Left lung (tissue), 10 donors: ENCODE results near the gene AKT2. TPM values are rescaled to one million over a fixed set of nuclear protein-coding genes. Genes with fewer than 3 reads are reported as not detected.

Experiments
- ATAC-seq: fragments of 200-7000 bp; cut with Tn5 transposase; one replicate; pipeline ENCODE4 v1.9.1; 2020; ENCODE audit warnings: moderate library complexity
- DNase-seq, 4 donors: peaks; one replicate each; pipeline ENCODE4 v3.0.0-alpha.2; 2013 to 2020
- H3K27ac ChIP-seq, 2 donors: fragments of 200-600 bp; sonication (generic) in 1 of 2; one replicate each; pipeline versions ENCODE4 v1.5.0 to v1.8.0; 2020 to 2021
- H3K27me3 ChIP-seq, 2 donors: fragments of 200-600 bp; sonication (generic) in 1 of 2; one replicate each; pipeline versions ENCODE4 v1.5.0 to v1.8.0; 2020 to 2021
- H3K36me3 ChIP-seq, 2 donors: fragments of 200-600 bp; sonication (generic) in 1 of 2; one replicate each; pipeline versions ENCODE4 v1.5.0 to v1.8.0; 2020 to 2021
- H3K4me1 ChIP-seq, 2 donors: fragments of 200-600 bp; one replicate each; pipeline ENCODE4 v1.8.0; 2021
- H3K4me3 ChIP-seq, 2 donors: fragments of 200-600 bp; sonication (generic) in 1 of 2; one replicate each; pipeline versions ENCODE4 v1.5.0 to v1.8.0; 2020 to 2021; ENCODE audit warnings: mild to moderate bottlenecking in 1 of 2
- H3K9me3 ChIP-seq, 2 donors: fragments of 200-600 bp; sonication (generic) in 1 of 2; one replicate each; pipeline versions ENCODE4 v1.5.0 to v1.8.0; 2020 to 2021
- intact Hi-C, 2 donors: fragments of 100-400 bp; cut with DNase I; formaldehyde crosslinking; loops; one replicate each; pipeline versions ENCODE4 v1.11.2 to v1.14.2; 2022
- polyA plus RNA-seq, 6 donors: library from polyadenylated mRNA; unstranded; fragments of 120-200 nt; gene quantifications; one replicate each; pipeline ENCODE4 v1.2.1, GENCODE V29; 2013; ENCODE audit not compliant: insufficient read length in 6 of 6
- total RNA-seq, 2 donors: library from RNA; stranded (reverse); fragmentation: NEBNext Ultra II Directional; extraction: Animal tissue kit (Norgen Biotek cat#: 25700); gene quantifications; one replicate each; pipeline ENCODE4 v1.2.1, GENCODE V29; 2021
- TF ChIP-seq, protein P1 (sequence below), 2 donors: fragments of 200-600 bp; sonication (generic) in 1 of 2; IDR thresholded peaks; one replicate each; pipeline versions ENCODE4 v1.5.0 to v1.8.0; 2021; ENCODE audit warnings: antibody characterized with exemption in 2 of 2
- donor health status: DM: no; HTN: yes; CAD: no.
- donor health status: DM: no; HTN: no; CAD: no.

AKT2 gene
- total and polyA plus RNA-seq, 8 donors, result 102 to 182 (median 163) TPM

DNA sequence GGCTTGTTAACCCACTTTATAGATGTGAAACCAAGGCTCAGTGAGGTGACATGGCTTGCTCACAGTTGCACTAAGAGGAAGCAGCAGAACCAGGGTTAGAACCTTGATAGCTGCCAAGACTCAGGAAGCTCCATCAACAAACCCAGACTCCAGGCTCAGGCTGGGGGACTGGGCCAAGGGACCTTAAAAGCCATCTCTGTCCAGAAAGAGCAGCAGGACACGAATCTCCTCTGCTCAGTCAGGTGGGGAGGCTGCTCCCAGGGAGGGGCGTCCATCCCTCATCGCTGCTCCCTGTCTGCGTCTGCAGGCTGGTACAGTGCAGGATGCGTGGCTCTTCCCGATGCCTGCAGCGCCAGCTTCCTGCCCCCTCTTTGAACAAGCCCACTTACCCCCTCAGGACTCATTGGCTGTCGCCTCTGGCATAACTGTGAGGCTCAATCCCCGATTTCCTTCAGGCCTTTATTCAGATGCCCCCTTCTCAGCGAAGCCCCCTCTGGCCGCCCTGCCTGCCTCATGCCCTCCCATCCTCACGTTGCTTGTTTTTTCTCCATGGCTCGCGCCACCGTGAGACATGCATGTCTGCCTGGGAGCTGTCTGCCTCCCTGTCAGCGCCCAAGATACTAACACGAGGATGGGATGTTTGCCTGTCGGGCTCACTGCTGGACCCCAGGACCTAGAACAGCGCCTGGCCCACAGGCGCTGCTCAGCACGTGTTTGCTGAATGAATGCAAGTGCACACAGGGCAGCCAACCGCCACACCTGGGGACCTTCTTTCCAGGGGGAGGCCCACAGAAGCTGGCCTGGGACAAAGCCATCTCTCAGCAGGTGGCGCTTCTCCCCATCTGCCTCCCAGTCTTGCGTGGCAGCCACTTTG lies 21.5 kb downstream of the AKT2 start:
- Histone ChIP-seq H3K4me1 (peaks cover 0 to 4% of the 10 kb centered on the region in 2 donors), H3K9me3 (no peaks in the 10 kb centered on the region), H3K27ac (no peak overlapping the region), H3K4me3 (no peak overlapping the region), H3K27me3 (no peaks in the 10 kb centered on the region), H3K36me3 (peaks cover 0 to 46% of the 10 kb centered on the region in 2 donors)
- no peak for ATAC-seq
- no peak for DNase-seq
- intact Hi-C loops, result no loop called here
- TF ChIP-seq, protein P1, sequence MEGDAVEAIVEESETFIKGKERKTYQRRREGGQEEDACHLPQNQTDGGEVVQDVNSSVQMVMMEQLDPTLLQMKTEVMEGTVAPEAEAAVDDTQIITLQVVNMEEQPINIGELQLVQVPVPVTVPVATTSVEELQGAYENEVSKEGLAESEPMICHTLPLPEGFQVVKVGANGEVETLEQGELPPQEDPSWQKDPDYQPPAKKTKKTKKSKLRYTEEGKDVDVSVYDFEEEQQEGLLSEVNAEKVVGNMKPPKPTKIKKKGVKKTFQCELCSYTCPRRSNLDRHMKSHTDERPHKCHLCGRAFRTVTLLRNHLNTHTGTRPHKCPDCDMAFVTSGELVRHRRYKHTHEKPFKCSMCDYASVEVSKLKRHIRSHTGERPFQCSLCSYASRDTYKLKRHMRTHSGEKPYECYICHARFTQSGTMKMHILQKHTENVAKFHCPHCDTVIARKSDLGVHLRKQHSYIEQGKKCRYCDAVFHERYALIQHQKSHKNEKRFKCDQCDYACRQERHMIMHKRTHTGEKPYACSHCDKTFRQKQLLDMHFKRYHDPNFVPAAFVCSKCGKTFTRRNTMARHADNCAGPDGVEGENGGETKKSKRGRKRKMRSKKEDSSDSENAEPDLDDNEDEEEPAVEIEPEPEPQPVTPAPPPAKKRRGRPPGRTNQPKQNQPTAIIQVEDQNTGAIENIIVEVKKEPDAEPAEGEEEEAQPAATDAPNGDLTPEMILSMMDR (IDR thresholded peaks at IDR 0.05), result no peak

GRCh38 chr19:40262422-40262821 lies 22.7 kb downstream of the AKT2 start:
- Histone ChIP-seq H3K27me3 (no peaks in the 10 kb centered on the region), H3K4me1 (peaks cover 0 to 4% of the 10 kb centered on the region in 2 donors), H3K9me3 (no peaks in the 10 kb centered on the region), H3K4me3 (no peak overlapping the region), H3K27ac (no peak overlapping the region), H3K36me3 (peaks cover 0 to 41% of the 10 kb centered on the region in 2 donors)
- intact Hi-C loops, result no loop called here
- DNase-seq, result no peak
- TF ChIP-seq, protein P1 (IDR thresholded peaks at IDR 0.05), result no peak
- ATAC-seq, result no peak

DNA sequence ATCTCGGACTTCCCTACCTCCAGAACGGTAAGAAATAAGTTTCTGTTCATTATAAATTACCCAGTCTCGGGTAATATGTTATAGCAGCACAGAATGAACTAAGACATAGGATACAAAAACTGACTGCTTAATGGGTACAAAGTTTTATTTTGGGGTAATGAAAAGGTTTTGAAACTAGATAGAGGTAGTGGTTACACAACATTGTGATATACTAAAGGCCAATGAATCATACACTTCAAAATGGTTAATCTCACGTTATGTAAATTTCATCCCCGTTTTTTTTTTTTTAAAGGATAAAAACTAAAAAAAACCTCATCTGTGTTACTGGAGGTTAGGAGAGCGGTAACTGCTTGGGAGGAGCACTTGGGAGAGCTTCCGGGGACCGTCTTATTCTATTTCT lies 23.5 kb downstream of the AKT2 start:
- Histone ChIP-seq H3K36me3 (peaks cover 0 to 47% of the 10 kb centered on the region in 2 donors), H3K27ac (no peak overlapping the region)

DNA sequence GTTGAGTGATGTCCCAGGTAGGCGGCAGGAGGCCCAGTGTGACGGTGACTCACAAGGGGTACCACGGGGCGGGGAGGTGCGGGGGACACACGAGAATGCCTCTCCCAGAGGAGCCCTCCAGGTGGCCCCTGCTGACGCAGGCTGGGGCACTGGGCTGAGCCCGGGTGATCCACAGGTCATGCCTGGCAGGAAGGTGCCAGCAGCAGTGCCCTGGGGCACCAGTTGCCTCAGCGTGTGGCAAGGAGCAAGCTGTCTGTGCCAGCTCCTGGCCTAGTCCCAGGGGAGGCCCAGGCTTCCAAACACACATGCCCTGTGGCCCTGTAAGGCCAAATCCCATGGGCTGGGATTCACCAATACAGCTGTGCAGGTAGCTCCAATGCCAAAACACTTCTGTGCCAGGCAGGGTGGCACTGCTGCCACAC lies 28.0 kb downstream of the AKT2 start:
- Histone ChIP-seq H3K4me3 (no peak overlapping the region), H3K27me3 (no peaks in the 10 kb centered on the region), H3K36me3 (peaks cover 0 to 48% of the 10 kb centered on the region in 2 donors), H3K4me1 (peaks cover 0 to 4% of the 10 kb centered on the region in 2 donors), H3K9me3 (no peaks in the 10 kb centered on the region), H3K27ac (no peak overlapping the region)
- TF ChIP-seq, protein P1 (IDR thresholded peaks at IDR 0.05), result no peak
- ATAC-seq (no peak), DNase-seq (peak in 1 of 4 donors; percentile 60)
- intact Hi-C loops, result no loop called here

More for the DNA sequence above, 23.5 kb downstream of the AKT2 start:
- no peak for DNase-seq
- no peak overlapping the region for H3K4me3 ChIP-seq
- intact Hi-C loops, result no loop called here
- H3K4me1 ChIP-seq, result peaks cover 0 to 4% of the 10 kb centered on the region in 2 donors
- no peaks in the 10 kb centered on the region for H3K9me3 ChIP-seq
- no peak for ATAC-seq
- TF ChIP-seq, protein P1 (IDR thresholded peaks at IDR 0.05), result no peak
- no peaks in the 10 kb centered on the region for H3K27me3 ChIP-seq

DNA sequence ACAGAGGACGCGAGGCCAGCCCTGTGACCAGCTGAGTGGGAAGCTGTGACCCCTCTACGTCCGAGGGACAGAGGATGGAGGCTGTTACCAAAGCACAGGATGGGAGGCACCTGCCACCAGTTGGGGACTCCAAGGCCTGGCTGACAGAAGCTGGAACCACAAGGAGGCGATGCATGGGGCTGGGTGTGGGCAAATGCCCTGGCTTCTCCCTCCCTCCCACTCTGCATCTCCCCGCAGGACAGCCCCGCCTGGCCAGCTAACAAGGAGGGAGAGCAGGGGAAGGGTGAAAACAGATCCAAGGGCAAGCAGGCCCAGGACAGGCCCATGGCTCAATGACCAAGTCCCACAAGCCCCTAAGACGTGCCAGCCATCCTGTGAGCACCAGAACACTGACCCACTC lies 28.6 kb downstream of the AKT2 start:
- H3K27ac ChIP-seq, result no peak overlapping the region
- DNase-seq (peak in 1 of 4 donors; percentile 40), ATAC-seq (no peak)
- no peak overlapping the region for H3K4me3 ChIP-seq
- TF ChIP-seq, protein P1 (IDR thresholded peaks at IDR 0.05), result no peak
- H3K27me3 ChIP-seq, result no peaks in the 10 kb centered on the region
- no peaks in the 10 kb centered on the region for H3K9me3 ChIP-seq
- H3K4me1 ChIP-seq, result peaks cover 0 to 4% of the 10 kb centered on the region in 2 donors
- peaks cover 0 to 51% of the 10 kb centered on the region in 2 donors for H3K36me3 ChIP-seq
- intact Hi-C loops, result no loop called here
